H9 (cell line): Measurements from ENCODE around the gene OR5H2. TPM values are rescaled to one million over a fixed set of nuclear protein-coding genes. Genes with fewer than 3 reads are reported as not detected.

Experiments used
- DNase-seq: peaks from one replicate; pipeline ENCODE4 v3.0.0-alpha.2; 2017
- H2AFZ ChIP-seq: one replicate; pipeline ENCODE4 v1.6.1; 2013; ENCODE audit warnings: mild to moderate bottlenecking, low read length, control low read depth, moderate library complexity
- H2AK5ac ChIP-seq: 2 replicates; pipeline ENCODE4 v1.6.1; 2013; ENCODE audit warnings: low read length, control low read depth, mixed read lengths; ENCODE audit not compliant: insufficient read length
- H2BK120ac ChIP-seq: one replicate; pipeline ENCODE4 v1.6.1; 2013; ENCODE audit warnings: low read depth, mild to moderate bottlenecking, low read length, control low read depth, inconsistent platforms; ENCODE audit not compliant: poor library complexity, severe bottlenecking
- H2BK12ac ChIP-seq: 2 replicates; pipeline ENCODE4 v1.6.1; 2013; ENCODE audit warnings: low read length, control low read depth, mixed read lengths, low read depth; ENCODE audit not compliant: insufficient read length
- H2BK15ac ChIP-seq: 2 replicates; pipeline ENCODE4 v1.6.1; 2013; ENCODE audit warnings: low read depth, low read length, control low read depth
- H2BK20ac ChIP-seq: one replicate; pipeline ENCODE4 v1.6.1; 2013; ENCODE audit warnings: low read depth, mild to moderate bottlenecking, low read length, control low read depth, inconsistent platforms; ENCODE audit not compliant: poor library complexity, severe bottlenecking
- H2BK5ac ChIP-seq: 2 replicates; pipeline ENCODE4 v1.6.1; 2013; ENCODE audit warnings: low read length, control low read depth, mixed read lengths; ENCODE audit not compliant: insufficient read length
- H3K14ac ChIP-seq: 2 replicates; pipeline ENCODE4 v1.6.1; 2013; ENCODE audit warnings: low read length, control low read depth; ENCODE audit not compliant: insufficient read depth
- H3K18ac ChIP-seq: 2 replicates; pipeline ENCODE4 v1.6.1; 2013; ENCODE audit warnings: low read depth, mild to moderate bottlenecking, mixed read lengths, low read length, control low read depth; ENCODE audit not compliant: insufficient read length
- H3K23ac ChIP-seq: 2 replicates; pipeline ENCODE4 v1.6.1; 2013; ENCODE audit warnings: low read length, control low read depth, mixed read lengths, low read depth; ENCODE audit not compliant: insufficient read length
- H3K23me2 ChIP-seq: 2 replicates; pipeline ENCODE4 v1.6.1; 2013; ENCODE audit warnings: low read depth, mild to moderate bottlenecking, mixed read lengths, low read length, control low read depth; ENCODE audit not compliant: insufficient read length, poor library complexity, severe bottlenecking
- H3K27ac ChIP-seq: 2 replicates; pipeline ENCODE4 v1.5.1; 2013; ENCODE audit warnings: low read length, control low read depth, mixed read lengths, low read depth; ENCODE audit not compliant: insufficient read length
- H3K27me3 ChIP-seq: 2 replicates; pipeline ENCODE4 v1.6.1; 2013; ENCODE audit warnings: low read length, control low read depth, inconsistent platforms; ENCODE audit not compliant: insufficient read depth
- H3K4ac ChIP-seq: 2 replicates; pipeline ENCODE4 v1.6.1; 2013; ENCODE audit warnings: low read depth, mild to moderate bottlenecking, control low read depth, inconsistent platforms, low read length, moderate library complexity
- H3K4me1 ChIP-seq: 2 replicates; pipeline ENCODE4 v1.6.1; 2013; ENCODE audit warnings: low read length, control low read depth, inconsistent platforms; ENCODE audit not compliant: insufficient read depth
- H3K4me2 ChIP-seq: 2 replicates; pipeline ENCODE4 v1.6.1; 2013; ENCODE audit warnings: low read length, control low read depth, mixed read lengths; ENCODE audit not compliant: insufficient read length, insufficient read depth
- H3K56ac ChIP-seq: 2 replicates; pipeline ENCODE4 v1.6.1; 2013; ENCODE audit warnings: low read depth, mild to moderate bottlenecking, mixed read lengths, low read length, control low read depth; ENCODE audit not compliant: insufficient read length
- H3K79me1 ChIP-seq: 2 replicates; pipeline ENCODE4 v1.6.1; 2013; ENCODE audit warnings: low read depth, mild to moderate bottlenecking, moderate library complexity, low read length, control low read depth, inconsistent platforms; ENCODE audit not compliant: insufficient read depth, poor library complexity, severe bottlenecking
- H3K79me2 ChIP-seq: 2 replicates; pipeline ENCODE4 v1.6.1; 2013; ENCODE audit warnings: low read length, control low read depth, inconsistent platforms; ENCODE audit not compliant: insufficient read depth
- H3K9ac ChIP-seq: 2 replicates; pipeline ENCODE4 v1.6.1; 2013; ENCODE audit warnings: low read length, control low read depth, mixed read lengths; ENCODE audit not compliant: insufficient read length; ENCODE audit errors: extremely low read depth
- H3K9me3 ChIP-seq: one replicate; pipeline ENCODE4 v1.6.1; 2013; ENCODE audit warnings: low read depth, low read length, inconsistent platforms; ENCODE audit not compliant: control insufficient read depth
- H3T11ph ChIP-seq: one replicate; pipeline ENCODE4 v1.6.1; 2013; ENCODE audit warnings: mild to moderate bottlenecking, low read length, control low read depth, inconsistent platforms
- H4K20me1 ChIP-seq: one replicate; pipeline ENCODE4 v1.6.1; 2013; ENCODE audit not compliant: control insufficient read depth, insufficient read length, insufficient read depth
- H4K5ac ChIP-seq: 2 replicates; pipeline ENCODE4 v1.6.1; 2013; ENCODE audit warnings: low read depth, mild to moderate bottlenecking, mixed read lengths, low read length, control low read depth; ENCODE audit not compliant: insufficient read length
- H4K8ac ChIP-seq: replicated peaks from 2 replicates; pipeline ENCODE4 v1.6.1; 2013; ENCODE audit warnings: low read length, control low read depth, mixed read lengths, low read depth; ENCODE audit not compliant: insufficient read length
- H4K91ac ChIP-seq: 2 replicates; pipeline ENCODE4 v1.6.1; 2013; ENCODE audit warnings: low read depth, mild to moderate bottlenecking, moderate library complexity, mixed read lengths, low read length, control low read depth; ENCODE audit not compliant: insufficient read length
- H3K27ac Mint-ChIP-seq, 3 experiments: 2 replicates in 2 of 3; 3 replicates in 1 of 3; pipeline ENCODE4 v1.8.0; 2020 to 2021; ENCODE audit warnings: mixed read lengths in 3 of 3, mild to moderate bottlenecking in 1 of 3, moderate library complexity in 1 of 3
- H3K27me3 Mint-ChIP-seq: 2 replicates; pipeline ENCODE4 v1.8.0; 2021; ENCODE audit warnings: low read depth, mild to moderate bottlenecking, moderate library complexity, mixed read lengths
- H3K36me3 Mint-ChIP-seq, 3 experiments: 2 replicates in 2 of 3; 3 replicates in 1 of 3; pipeline ENCODE4 v1.8.0; 2020 to 2021; ENCODE audit warnings: low read depth in 3 of 3, mixed read lengths in 3 of 3; ENCODE audit not compliant: insufficient read depth in 1 of 3
- H3K4me1 Mint-ChIP-seq, 2 experiments: 2 replicates each; pipeline ENCODE4 v1.8.0; 2020; ENCODE audit warnings: mixed read lengths in 2 of 2
- H3K4me3 Mint-ChIP-seq, 2 experiments: 2 replicates in 1 of 2; 3 replicates in 1 of 2; pipeline ENCODE4 v1.8.0; 2020 to 2021; ENCODE audit warnings: mild to moderate bottlenecking in 2 of 2, mixed read lengths in 2 of 2, moderate library complexity in 1 of 2
- H3K9me3 Mint-ChIP-seq, 2 experiments: 2 replicates in 1 of 2; 3 replicates in 1 of 2; pipeline ENCODE4 v1.8.0; 2020; ENCODE audit warnings: mild to moderate bottlenecking in 2 of 2, mixed read lengths in 2 of 2, moderate library complexity in 1 of 2
- CTCF ChIP-seq: fragments of 200-600 bp; sonication (generic); conservative IDR thresholded peaks from 3 replicates; pipeline ENCODE4 v1.8.0; 2021; ENCODE audit warnings: antibody characterized with exemption, mild to moderate bottlenecking
- WGBS: extraction: QIAGEN DNeasy Blood & Tissue Kit; methylation state at CpG from one replicate; pipeline ENCODE4 v1.1.7; 2013; ENCODE audit warnings: missing lambda C conversion rate, low lambda C conversion rate, mixed read lengths; ENCODE audit not compliant: insufficient read length; ENCODE audit errors: extremely low coverage; 5-methylcytosine and 5-hydroxymethylcytosine counted together
- total RNA-seq: library from RNA; stranded (reverse); gene quantifications from 2 replicates; pipeline ENCODE4 v1.2.1, GENCODE V29; 2021

Gene OR5H2
- total RNA-seq, 1 experiment from 2014 or later: not detected

- Histone ChIP-seq H3T11ph (no peak within 1 kb of the TSS), H2BK12ac (no peak within 1 kb of the TSS), H3K9me3 (no peaks in the 10 kb centered on the region), H4K5ac (no peak within 1 kb of the TSS), H4K91ac (no peak within 1 kb of the TSS), H2BK120ac (no peak within 1 kb of the TSS), H2BK5ac (no peak within 1 kb of the TSS), H3K4me1 (no peaks in the 10 kb centered on the region), H3K23me2 (no peaks in the 10 kb centered on the region), H3K56ac (no peak within 1 kb of the TSS), H3K4me2 (no peak within 1 kb of the TSS), H3K79me2 (no peaks in the 10 kb centered on the region), H4K8ac (no peak within 1 kb of the TSS), H3K4ac (no peak within 1 kb of the TSS), H3K79me1 (no peaks in the 10 kb centered on the region), H2AFZ (no peak within 1 kb of the TSS), H2AK5ac (no peak within 1 kb of the TSS), H2BK15ac (no peak within 1 kb of the TSS), H3K14ac (no peak within 1 kb of the TSS), H4K20me1 (no peaks in the 10 kb centered on the region), H3K23ac (no peak within 1 kb of the TSS), H3K9ac (no peak within 1 kb of the TSS), H3K27ac (no peak within 1 kb of the TSS), H2BK20ac (no peak within 1 kb of the TSS), H3K18ac (no peak within 1 kb of the TSS), H3K27me3 (no peaks in the 10 kb centered on the region)
- peaks cover 0 to under 1% (median 0%) of the 10 kb centered on the region in 3 experiments; a peak in 2 of 7 replicates for H3K36me3 Mint-ChIP-seq
- no peaks in the 10 kb centered on the region; the same call in 1 of the 2 replicates for H3K27me3 Mint-ChIP-seq
- DNase-seq: no peak
- no peak for TF ChIP-seq CTCF
- no peaks in the 10 kb centered on the region; a peak in 1 of 4 replicates for H3K4me1 Mint-ChIP-seq
- H3K27ac Mint-ChIP-seq: no peak within 1 kb of the TSS; a peak in 1 of 7 replicates
- no peak within 1 kb of the TSS for H3K4me3 Mint-ChIP-seq
- 100% methylated on average over 1 of the region's 3 CpGs for WGBS
- H3K9me3 Mint-ChIP-seq: no peaks in the 10 kb centered on the region; a peak in 1 of 5 replicates
These were observed 18.4 kb upstream of the OR5H2 start, which contains the start of gene OR5H6 for GRCh38 chr3:98263944-98264343. Gene OR5H6, plus strand, starts transcription at chr3:98264244. Its CDS starts 89 bp downstream, at chr3:98264333.
